Measurements from ENCODE around the gene FER1L5. TPM values are rescaled to one million over a fixed set of nuclear protein-coding genes. Genes with fewer than 3 reads are reported as not detected.

Gene FER1L5
- total RNA-seq, 1 experiment from 2014 or later, result 1.2 TPM

DNA sequence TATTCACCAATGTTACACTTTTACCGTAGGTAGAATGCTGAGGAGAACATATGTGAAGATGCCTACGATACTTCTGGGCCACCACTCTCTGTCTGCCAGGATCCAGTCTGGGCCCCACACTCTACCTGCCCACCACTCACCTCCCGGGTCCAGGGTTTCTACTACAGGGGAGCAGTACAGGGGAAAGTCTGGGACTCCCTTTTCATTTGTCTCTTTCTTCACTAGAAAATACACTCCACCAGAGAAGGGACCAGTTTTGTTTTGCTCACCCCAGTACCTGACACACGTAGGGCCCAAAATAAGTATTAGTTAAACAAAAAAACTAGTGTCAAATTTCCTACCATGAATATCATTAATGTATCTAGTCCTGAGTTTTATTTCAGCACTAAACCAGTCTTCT lies 25.6 kb upstream of the FER1L5 start:
- Mint-ChIP-seq H3K4me3 (no peak overlapping the region), H3K9me3 (no peaks in the 10 kb centered on the region)
- TF ChIP-seq, protein P1, sequence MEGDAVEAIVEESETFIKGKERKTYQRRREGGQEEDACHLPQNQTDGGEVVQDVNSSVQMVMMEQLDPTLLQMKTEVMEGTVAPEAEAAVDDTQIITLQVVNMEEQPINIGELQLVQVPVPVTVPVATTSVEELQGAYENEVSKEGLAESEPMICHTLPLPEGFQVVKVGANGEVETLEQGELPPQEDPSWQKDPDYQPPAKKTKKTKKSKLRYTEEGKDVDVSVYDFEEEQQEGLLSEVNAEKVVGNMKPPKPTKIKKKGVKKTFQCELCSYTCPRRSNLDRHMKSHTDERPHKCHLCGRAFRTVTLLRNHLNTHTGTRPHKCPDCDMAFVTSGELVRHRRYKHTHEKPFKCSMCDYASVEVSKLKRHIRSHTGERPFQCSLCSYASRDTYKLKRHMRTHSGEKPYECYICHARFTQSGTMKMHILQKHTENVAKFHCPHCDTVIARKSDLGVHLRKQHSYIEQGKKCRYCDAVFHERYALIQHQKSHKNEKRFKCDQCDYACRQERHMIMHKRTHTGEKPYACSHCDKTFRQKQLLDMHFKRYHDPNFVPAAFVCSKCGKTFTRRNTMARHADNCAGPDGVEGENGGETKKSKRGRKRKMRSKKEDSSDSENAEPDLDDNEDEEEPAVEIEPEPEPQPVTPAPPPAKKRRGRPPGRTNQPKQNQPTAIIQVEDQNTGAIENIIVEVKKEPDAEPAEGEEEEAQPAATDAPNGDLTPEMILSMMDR (conservative IDR thresholded peaks at IDR 0.05), result no peak

More for the DNA sequence above, 25.6 kb upstream of the FER1L5 start:
- H2BK15ac ChIP-seq (ENCODE audit: low read depth, low read length), result no peak overlapping the region
- H2AFZ ChIP-seq (ENCODE audit: low read length), result no peak overlapping the region
- no peaks in the 10 kb centered on the region for H3K79me1 ChIP-seq (ENCODE audit: insufficient read depth, low read depth, low read length, poor library complexity, severe bottlenecking)
- no peak overlapping the region for H4K91ac ChIP-seq (ENCODE audit: insufficient read length, low read depth, low read length)
- H3K27me3 ChIP-seq (ENCODE audit: insufficient read depth, low read length), result no peaks in the 10 kb centered on the region
- no peak overlapping the region for H3K9ac ChIP-seq (ENCODE audit: extremely low read depth, insufficient read length, low read length)
- no peak overlapping the region for H2BK20ac ChIP-seq (ENCODE audit: low read depth, low read length, poor library complexity, severe bottlenecking)
- no peaks in the 10 kb centered on the region for H4K20me1 ChIP-seq (ENCODE audit: control insufficient read depth, insufficient read depth, insufficient read length)
- no peak overlapping the region for H2BK12ac ChIP-seq (ENCODE audit: insufficient read length, low read depth, low read length)
- H3T11ph ChIP-seq (ENCODE audit: low read length), result no peak overlapping the region
- Mint-ChIP-seq H3K4me1 (no peaks in the 10 kb centered on the region), H3K36me3 (ENCODE audit: insufficient read depth in 1 of 3, low read depth in 3 of 3) (peaks cover 14 to 63% (median 48%) of the 10 kb centered on the region in 3 experiments; a peak in 6 of 7 replicates), H3K27me3 (ENCODE audit: low read depth) (no peaks in the 10 kb centered on the region), H3K27ac (peak overlapping the region in 1 of 3 experiments; percentile 70; a peak in 2 of 7 replicates)
- no peak overlapping the region for H3K27ac ChIP-seq (ENCODE audit: insufficient read length, low read depth, low read length)
- no peak overlapping the region for H2BK120ac ChIP-seq (ENCODE audit: low read depth, low read length, poor library complexity, severe bottlenecking)
- H3K56ac ChIP-seq (ENCODE audit: insufficient read length, low read depth, low read length), result no peak overlapping the region
- H3K23me2 ChIP-seq (ENCODE audit: insufficient read length, low read depth, low read length, poor library complexity, severe bottlenecking), result no peaks in the 10 kb centered on the region
- H3K18ac ChIP-seq (ENCODE audit: insufficient read length, low read depth, low read length), result no peak overlapping the region
- no peaks in the 10 kb centered on the region for H3K4me1 ChIP-seq (ENCODE audit: insufficient read depth, low read length)
- no peak overlapping the region for H2BK5ac ChIP-seq (ENCODE audit: insufficient read length, low read length)
- no peak overlapping the region for H3K4ac ChIP-seq (ENCODE audit: low read depth, low read length)
- H3K79me2 ChIP-seq (ENCODE audit: insufficient read depth, low read length), result no peaks in the 10 kb centered on the region
- H3K9me3 ChIP-seq (ENCODE audit: control insufficient read depth, low read depth, low read length), result no peaks in the 10 kb centered on the region
- H3K23ac ChIP-seq (ENCODE audit: insufficient read length, low read depth, low read length), result no peak overlapping the region
- H4K5ac ChIP-seq (ENCODE audit: insufficient read length, low read depth, low read length), result no peak overlapping the region
- WGBS (ENCODE audit: extremely low coverage, insufficient read length, low lambda C conversion rate), result no CpG with 5 or more reads among the region's 4 CpGs
- H3K14ac ChIP-seq (ENCODE audit: insufficient read depth, low read length), result no peak overlapping the region
- no peak overlapping the region for H4K8ac ChIP-seq (replicated peaks; ENCODE audit: insufficient read length, low read depth, low read length)
- H3K4me2 ChIP-seq (ENCODE audit: insufficient read depth, insufficient read length, low read length), result no peak overlapping the region
- H2AK5ac ChIP-seq (ENCODE audit: insufficient read length, low read length), result no peak overlapping the region
- no peak for DNase-seq
